PC-9 (cell line): ENCODE data around the gene ARHGAP44. TPM values are rescaled to one million over a fixed set of nuclear protein-coding genes. Genes with fewer than 3 reads are reported as not detected.
"Not testable (repeated sequence)": the region's sequence is repeated elsewhere in the genome, so short reads cannot be mapped to it uniquely, and the experiment has no call there.

ENCODE experiments used
- BruUV-seq: library from RNA; stranded (reverse); fragments of 400-500 nt; replicated peaks from 2 replicates; lab custom pipeline; 2021; lab: Mats Ljungman, UMichigan
- CTCF ChIA-PET: fragments of 300-600 bp; sonication (Branson Sonifier 250); formaldehyde crosslinking; loops from one replicate; lab custom pipeline; 2022; ENCODE audit warnings: antibody characterized with exemption; lab: Charles Lee
- POLR2A ChIA-PET: fragments of 300-600 bp; sonication (Branson Sonifier 250); formaldehyde crosslinking; loops from one replicate; lab custom pipeline; 2022; ENCODE audit warnings: antibody characterized with exemption; ENCODE audit not compliant: unreplicated experiment; lab: Charles Lee
- DNase-seq, 2 experiments: peaks; one replicate each; pipeline versions ENCODE4 v3.0.0 to v3.0.0-alpha.2; 2015 to 2022; ENCODE audit warnings: mixed read lengths in 1 of 2
- H2AFZ ChIP-seq: fragments of 200-600 bp; sonication (generic); 2 replicates; pipeline ENCODE4 v1.8.1; 2017; ENCODE audit warnings: antibody characterized with exemption
- H3F3A ChIP-seq: fragments of 200-600 bp; sonication (generic); 2 replicates; pipeline ENCODE4 v1.8.1; 2017; ENCODE audit warnings: antibody characterized with exemption, mild to moderate bottlenecking, low read depth; ENCODE audit not compliant: insufficient read depth
- H3K27ac ChIP-seq: fragments of 200-600 bp; sonication (generic); 2 replicates; pipeline ENCODE4 v1.6.1; 2016; ENCODE audit warnings: mixed run types
- H3K27me3 ChIP-seq: fragments of 200-600 bp; sonication (generic); 2 replicates; pipeline ENCODE4 v1.6.1; 2016; ENCODE audit warnings: low read depth, mixed run types; ENCODE audit not compliant: insufficient read depth
- H3K36me3 ChIP-seq: fragments of 200-600 bp; sonication (generic); 2 replicates; pipeline ENCODE4 v1.6.1; 2016; ENCODE audit warnings: low read depth, mixed run types
- H3K4me1 ChIP-seq: fragments of 200-600 bp; sonication (generic); replicated peaks from 2 replicates; pipeline ENCODE4 v1.6.1; 2016; ENCODE audit warnings: mixed run types; ENCODE audit not compliant: insufficient read depth
- H3K4me2 ChIP-seq: fragments of 200-600 bp; sonication (generic); 2 replicates; pipeline ENCODE4 v1.6.1; 2017; ENCODE audit warnings: mixed run types
- H3K4me3 ChIP-seq: fragments of 200-600 bp; sonication (generic); 2 replicates; pipeline ENCODE4 v1.6.1; 2016; ENCODE audit warnings: mixed run types
- H3K79me2 ChIP-seq: fragments of 200-600 bp; sonication (generic); 2 replicates; pipeline ENCODE4 v1.6.1; 2017; ENCODE audit warnings: low read depth, mixed run types
- H3K9me2 ChIP-seq: fragments of 200-600 bp; sonication (generic); 2 replicates; pipeline ENCODE4 v1.8.1; 2017; ENCODE audit warnings: mild to moderate bottlenecking; ENCODE audit not compliant: insufficient read depth
- H3K9me3 ChIP-seq: fragments of 200-600 bp; sonication (generic); 2 replicates; pipeline ENCODE4 v1.8.1; 2016; ENCODE audit warnings: low read depth; ENCODE audit not compliant: insufficient read depth
- H4K20me1 ChIP-seq: fragments of 200-600 bp; sonication (generic); 2 replicates; pipeline ENCODE4 v1.8.1; 2017; ENCODE audit not compliant: insufficient read depth
- EZH2 ChIP-seq: fragments of 200-600 bp; sonication (generic); IDR thresholded peaks from 2 replicates; pipeline ENCODE4 v1.8.0; 2017; ENCODE audit warnings: antibody characterized with exemption, low read depth
- intact Hi-C: fragments of 100-400 bp; cut with micrococcal nuclease; formaldehyde crosslinking; loops from one replicate; pipeline ENCODE4 v1.10.0; 2022; ENCODE audit not compliant: unreplicated experiment
- total RNA-seq: library from RNA; stranded (reverse); gene quantifications from 2 replicates; pipeline ENCODE4 v1.2.3, GENCODE V29; 2021
- TF ChIP-seq, protein P1 (sequence below): fragments of 200-600 bp; sonication (generic); conservative IDR thresholded peaks from 2 replicates; pipeline ENCODE4 v1.6.1; 2017; ENCODE audit warnings: mixed run types, antibody characterized with exemption, mild to moderate bottlenecking, moderate library complexity

The ARHGAP44 gene
- total RNA-seq, 1 experiment from 2014 or later = not detected

DNA sequence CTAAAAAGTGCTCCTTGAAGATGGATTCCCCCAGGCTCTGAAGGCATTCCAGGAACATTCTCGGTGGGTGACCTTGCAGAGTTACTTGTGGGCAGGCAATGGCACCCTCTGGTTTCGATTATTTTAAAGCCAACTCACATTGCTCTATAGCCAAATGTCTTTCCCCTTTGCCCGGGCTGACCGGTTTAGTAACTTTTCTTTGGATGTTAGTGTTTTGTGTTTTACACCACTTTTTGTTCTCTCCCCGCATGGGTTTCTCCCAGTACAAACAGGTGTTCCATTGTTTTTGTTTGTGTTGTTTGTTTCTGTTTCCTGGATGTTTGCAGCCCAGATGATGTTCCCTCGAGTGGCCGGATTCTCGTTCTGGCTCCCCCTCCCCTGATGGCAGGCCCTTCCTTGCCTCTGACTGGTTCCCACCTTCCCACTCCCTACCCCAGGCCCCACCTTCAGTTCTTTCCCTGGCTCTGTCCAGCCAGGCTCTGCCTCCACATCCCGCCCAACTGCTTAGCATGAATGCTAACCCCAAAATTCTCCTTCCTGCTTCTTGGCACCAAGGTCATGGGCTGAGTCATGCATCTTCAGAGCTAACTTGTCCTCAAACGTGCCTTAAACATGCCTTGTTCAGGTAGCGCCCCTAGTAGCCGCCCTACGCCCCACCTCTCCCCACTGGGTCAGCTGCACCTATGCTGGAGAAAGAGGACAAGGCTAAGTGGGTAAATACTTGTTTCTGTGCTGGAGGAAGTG is 187.9 kb downstream of the ARHGAP44 start:
- intact Hi-C loops = no loop called here
- Histone ChIP-seq H3K79me2 (no peaks in the 10 kb centered on the region), H3K4me2 (no peak overlapping the region), H3K36me3 (no peaks in the 10 kb centered on the region), H3K27me3 (no peaks in the 10 kb centered on the region), H3K4me1 (no peaks in the 10 kb centered on the region), H3F3A (no peaks in the 10 kb centered on the region), H3K27ac (no peak overlapping the region), H3K4me3 (no peak overlapping the region), H2AFZ (no peak overlapping the region), H3K9me3 (no peaks in the 10 kb centered on the region), H3K9me2 (no peaks in the 10 kb centered on the region), H4K20me1 (no peaks in the 10 kb centered on the region)
- no TSS peak for BruUV-seq
- POLR2A ChIA-PET = no interaction called here
- TF ChIP-seq, protein P1, sequence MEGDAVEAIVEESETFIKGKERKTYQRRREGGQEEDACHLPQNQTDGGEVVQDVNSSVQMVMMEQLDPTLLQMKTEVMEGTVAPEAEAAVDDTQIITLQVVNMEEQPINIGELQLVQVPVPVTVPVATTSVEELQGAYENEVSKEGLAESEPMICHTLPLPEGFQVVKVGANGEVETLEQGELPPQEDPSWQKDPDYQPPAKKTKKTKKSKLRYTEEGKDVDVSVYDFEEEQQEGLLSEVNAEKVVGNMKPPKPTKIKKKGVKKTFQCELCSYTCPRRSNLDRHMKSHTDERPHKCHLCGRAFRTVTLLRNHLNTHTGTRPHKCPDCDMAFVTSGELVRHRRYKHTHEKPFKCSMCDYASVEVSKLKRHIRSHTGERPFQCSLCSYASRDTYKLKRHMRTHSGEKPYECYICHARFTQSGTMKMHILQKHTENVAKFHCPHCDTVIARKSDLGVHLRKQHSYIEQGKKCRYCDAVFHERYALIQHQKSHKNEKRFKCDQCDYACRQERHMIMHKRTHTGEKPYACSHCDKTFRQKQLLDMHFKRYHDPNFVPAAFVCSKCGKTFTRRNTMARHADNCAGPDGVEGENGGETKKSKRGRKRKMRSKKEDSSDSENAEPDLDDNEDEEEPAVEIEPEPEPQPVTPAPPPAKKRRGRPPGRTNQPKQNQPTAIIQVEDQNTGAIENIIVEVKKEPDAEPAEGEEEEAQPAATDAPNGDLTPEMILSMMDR = no peak
- no peak for TF ChIP-seq EZH2
- DNase-seq = no peak
- CTCF ChIA-PET = no interaction called here

DNA sequence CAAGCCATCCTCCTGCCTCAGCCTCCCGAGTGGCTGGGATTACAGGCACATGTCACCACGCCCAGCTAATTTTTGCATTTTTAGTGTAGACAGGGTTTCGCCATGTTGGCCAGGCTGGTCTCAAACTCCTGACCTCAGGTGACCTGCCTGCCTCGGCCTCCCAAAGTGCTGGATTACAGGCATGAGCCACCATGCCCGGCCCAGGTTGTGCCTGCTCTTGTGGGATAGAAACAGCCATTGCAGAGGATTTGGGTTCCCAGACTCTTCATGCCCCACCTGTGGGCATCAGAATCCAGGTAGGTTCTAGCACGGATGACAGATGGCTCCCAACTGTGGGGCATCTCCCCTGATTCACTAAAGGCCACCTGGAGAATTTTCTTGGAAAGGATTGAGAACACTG is 189.5 kb downstream of the ARHGAP44 start:
- H3F3A ChIP-seq, H2AFZ ChIP-seq, H3K4me3 ChIP-seq, CTCF ChIA-PET, POLR2A ChIA-PET, H3K27me3 ChIP-seq, DNase-seq, H4K20me1 ChIP-seq, H3K4me2 ChIP-seq, H3K9me3 ChIP-seq, BruUV-seq, H3K4me1 ChIP-seq, H3K79me2 ChIP-seq, H3K9me2 ChIP-seq, H3K27ac ChIP-seq, H3K36me3 ChIP-seq, intact Hi-C loops: not testable (repeated sequence)

DNA sequence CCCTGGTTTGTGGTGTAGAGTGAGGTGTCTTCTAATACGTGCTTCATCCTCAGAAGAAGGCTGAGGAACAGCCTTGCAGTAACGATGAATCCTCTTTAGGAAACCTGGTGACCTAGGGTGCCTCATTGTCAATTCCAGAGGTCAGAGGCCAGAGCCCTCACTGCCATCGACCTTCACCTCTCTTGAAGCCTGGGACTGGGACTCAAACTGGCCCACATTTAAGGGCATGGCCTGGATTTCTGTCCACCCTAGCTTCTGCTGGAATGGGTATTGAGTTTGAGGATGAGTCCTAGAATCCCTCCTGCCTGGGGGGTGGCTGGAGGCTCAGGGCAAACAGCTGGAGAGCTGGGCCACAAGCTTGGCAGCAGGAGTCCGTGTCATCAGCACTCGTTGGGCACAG is 189.9 kb downstream of the ARHGAP44 start:
- no peaks in the 10 kb centered on the region for H3K79me2 ChIP-seq
- H3K36me3 ChIP-seq = no peaks in the 10 kb centered on the region
- no peak overlapping the region for H3K4me2 ChIP-seq
- no peaks in the 10 kb centered on the region for H3K9me3 ChIP-seq
- H4K20me1 ChIP-seq = no peaks in the 10 kb centered on the region
- no peaks in the 10 kb centered on the region for H3K9me2 ChIP-seq
- ChIA-PET CTCF (no interaction called here), POLR2A (no interaction called here)
- intact Hi-C loops = no loop called here
- H3K4me3 ChIP-seq = no peak overlapping the region
- no peaks in the 10 kb centered on the region for H3K27me3 ChIP-seq
- H3K4me1 ChIP-seq = no peaks in the 10 kb centered on the region
- no peak overlapping the region for H3K27ac ChIP-seq
- H2AFZ ChIP-seq = no peak overlapping the region
- H3F3A ChIP-seq = no peaks in the 10 kb centered on the region
- no peak for DNase-seq
- TF ChIP-seq, protein P1 = no peak
- TF ChIP-seq EZH2 = no peak
- no TSS peak for BruUV-seq
